Liver (tissue), 3 donors: Measurements from ENCODE around the gene SURF2.

Experiments
- CTCF ChIP-seq: fragments of 150-350 bp; IDR thresholded peaks from 2 replicates; pipeline ENCODE4 v1.5.1; 2017; ENCODE audit warnings: improper control_type of control experiment, low read depth, low read length; ENCODE audit not compliant: missing input control
- EGR1 ChIP-seq, 2 donors: IDR thresholded peaks; 2 replicates each; pipeline ENCODE4 v1.6.1; 2016 to 2018; ENCODE audit warnings: antibody characterized with exemption in 2 of 2, low read depth in 2 of 2
- RAD21 ChIP-seq, 2 donors: IDR thresholded peaks; 2 replicates each; pipeline ENCODE4 v1.6.1; 2016; ENCODE audit warnings: antibody characterized with exemption in 2 of 2, mild to moderate bottlenecking in 2 of 2
- SP1 ChIP-seq: IDR thresholded peaks from 2 replicates; pipeline ENCODE4 v1.6.1; 2018; ENCODE audit warnings: antibody characterized with exemption, mild to moderate bottlenecking
- TF ChIP-seq, protein P1 (sequence below): IDR thresholded peaks from 2 replicates; pipeline ENCODE4 v1.6.1; 2016; ENCODE audit warnings: antibody characterized with exemption
- donor health status: healthy.
- donor health status: healthy.

DNA sequence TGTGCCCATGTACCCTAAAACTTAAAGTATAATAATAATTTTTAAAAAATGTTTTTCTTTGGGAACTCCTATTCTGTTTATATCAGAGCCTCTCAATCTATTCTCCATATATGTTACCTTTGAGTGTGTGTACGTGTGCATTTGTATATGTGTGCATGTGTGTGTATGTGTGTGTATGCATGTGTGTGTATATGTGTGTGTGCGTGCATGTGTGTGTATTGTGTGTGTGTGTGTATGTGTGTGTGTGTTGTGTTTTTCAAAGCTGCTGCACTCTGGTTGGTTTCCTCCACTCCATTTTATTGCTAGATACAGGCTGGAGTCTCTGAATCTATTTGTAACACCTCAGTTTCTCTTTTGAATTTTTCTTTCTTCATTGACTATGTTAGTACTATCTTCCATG lies 40.4 kb upstream of the SURF2 start:
- TF ChIP-seq CTCF = no peak
- TF ChIP-seq EGR1 (IDR thresholded peaks at IDR 0.05; ENCODE audit: low read depth in 2 of 2) = no peak
- no peak for TF ChIP-seq SP1
- TF ChIP-seq, protein P1, sequence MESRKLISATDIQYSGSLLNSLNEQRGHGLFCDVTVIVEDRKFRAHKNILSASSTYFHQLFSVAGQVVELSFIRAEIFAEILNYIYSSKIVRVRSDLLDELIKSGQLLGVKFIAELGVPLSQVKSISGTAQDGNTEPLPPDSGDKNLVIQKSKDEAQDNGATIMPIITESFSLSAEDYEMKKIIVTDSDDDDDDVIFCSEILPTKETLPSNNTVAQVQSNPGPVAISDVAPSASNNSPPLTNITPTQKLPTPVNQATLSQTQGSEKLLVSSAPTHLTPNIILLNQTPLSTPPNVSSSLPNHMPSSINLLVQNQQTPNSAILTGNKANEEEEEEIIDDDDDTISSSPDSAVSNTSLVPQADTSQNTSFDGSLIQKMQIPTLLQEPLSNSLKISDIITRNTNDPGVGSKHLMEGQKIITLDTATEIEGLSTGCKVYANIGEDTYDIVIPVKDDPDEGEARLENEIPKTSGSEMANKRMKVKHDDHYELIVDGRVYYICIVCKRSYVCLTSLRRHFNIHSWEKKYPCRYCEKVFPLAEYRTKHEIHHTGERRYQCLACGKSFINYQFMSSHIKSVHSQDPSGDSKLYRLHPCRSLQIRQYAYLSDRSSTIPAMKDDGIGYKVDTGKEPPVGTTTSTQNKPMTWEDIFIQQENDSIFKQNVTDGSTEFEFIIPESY = no peak
- no peak for TF ChIP-seq RAD21 (IDR thresholded peaks at IDR 0.05)
